GM13977 (cell line): Measurements from ENCODE around the gene CRIP1.

ENCODE experiments used
- DNase-seq: peaks from one replicate; pipeline ENCODE4 v3.0.0; 2012; ENCODE audit warnings: low spot score
- CTCF ChIP-seq: IDR thresholded peaks from 2 replicates; pipeline ENCODE4 v1.5.1; 2012; ENCODE audit warnings: mild to moderate bottlenecking, control low read depth; ENCODE audit not compliant: insufficient read depth; ENCODE audit errors: extremely low read depth, missing control alignments
- in situ Hi-C: fragments of 300-500 bp; cut with MboI; formaldehyde crosslinking; loops from one replicate; pipeline ENCODE4 v1.12.0; 2022; ENCODE audit warnings: low sequenced_read_pairs, low pct_unique_long_range_greater_than_20kb, mixed read lengths, inconsistent platforms; ENCODE audit not compliant: unreplicated experiment

The CRIP1 gene

GRCh38 chr14:105450123-105450505 lies 36.6 kb upstream of the CRIP1 start:
- in situ Hi-C loops = no loop called here
- no peak for TF ChIP-seq CTCF
- DNase-seq = no peak

- TF ChIP-seq CTCF = no peak
- DNase-seq = no peak
- in situ Hi-C loops = no loop called here
Observed at GRCh38 chr14:105450864-105451720, 35.6 kb upstream of the CRIP1 start.

GRCh38 chr14:105452963-105453362 lies 33.7 kb upstream of the CRIP1 start:
- DNase-seq = no peak
- in situ Hi-C loops = no loop called here
- TF ChIP-seq CTCF = no peak

GRCh38 chr14:105453847-105454246 lies 32.8 kb upstream of the CRIP1 start:
- TF ChIP-seq CTCF = no peak
- DNase-seq = no peak
- in situ Hi-C loops = no loop called here

- TF ChIP-seq CTCF = no peak
- DNase-seq = no peak
- in situ Hi-C loops = no loop called here
Observed at GRCh38 chr14:105455086-105455640, 31.5 kb upstream of the CRIP1 start.

GRCh38 chr14:105455766-105456660 lies 30.7 kb upstream of the CRIP1 start:
- TF ChIP-seq CTCF = no peak
- in situ Hi-C loops = no loop called here
- DNase-seq = no peak
